Endothelial cell of umbilical vein (primary cell): ENCODE measurements around the gene WBP2.

Experiments
- CTCF ChIP-seq, 2 donors: IDR thresholded peaks; 1 replicate in 1 of 2; 2 replicates in 1 of 2; pipeline ENCODE4 v1.5.1; 2011; ENCODE audit warnings: low read length in 2 of 2, mild to moderate bottlenecking in 2 of 2, moderate library complexity in 2 of 2, control low read depth in 1 of 2, inconsistent platforms in 1 of 2, low read depth in 1 of 2; ENCODE audit not compliant: insufficient read depth in 1 of 2; ENCODE audit errors: extremely low read depth in 1 of 2
- EZH2 ChIP-seq: IDR thresholded peaks from 2 replicates; pipeline ENCODE4 v1.6.1; 2012; ENCODE audit warnings: borderline replicate concordance, low read depth, mild to moderate bottlenecking, moderate library complexity, low read length, inconsistent platforms; ENCODE audit not compliant: severe bottlenecking
- FOS ChIP-seq: IDR thresholded peaks from 2 replicates; pipeline ENCODE4 v1.6.1; 2011; ENCODE audit warnings: mild to moderate bottlenecking, low read length, moderate library complexity, borderline replicate concordance; ENCODE audit not compliant: insufficient read depth
- JUN ChIP-seq: IDR thresholded peaks from 2 replicates; pipeline ENCODE4 v1.6.1; 2011; ENCODE audit warnings: borderline replicate concordance, low read depth; ENCODE audit not compliant: insufficient read length, insufficient read depth
- MAX ChIP-seq: IDR thresholded peaks from 2 replicates; pipeline ENCODE4 v1.6.1; 2011; ENCODE audit not compliant: insufficient read depth, insufficient read length
- POLR2A ChIP-seq: IDR thresholded peaks from 2 replicates; pipeline ENCODE4 v1.6.1; 2012; ENCODE audit warnings: low read depth, mild to moderate bottlenecking, control low read depth, low read length
- POLR2AphosphoS5 ChIP-seq: IDR thresholded peaks from 2 replicates; pipeline ENCODE4 v1.6.1; 2012; ENCODE audit warnings: low read depth, mild to moderate bottlenecking, control low read depth, low read length, moderate library complexity; ENCODE audit not compliant: insufficient read depth

- TF ChIP-seq CTCF (IDR thresholded peaks at IDR 0.05; ENCODE audit: extremely low read depth in 1 of 2, insufficient read depth in 1 of 2, low read depth in 1 of 2, low read length in 2 of 2), result no peak
- TF ChIP-seq POLR2A, result no peak
- TF ChIP-seq EZH2, result no peak
- no peak for TF ChIP-seq MAX
- TF ChIP-seq JUN, result no peak
- TF ChIP-seq POLR2AphosphoS5, result no peak
- TF ChIP-seq FOS, result no peak
Measured at GRCh38 chr17:75823257-75824041, 31.7 kb downstream of the WBP2 start.
